H1 (cell line): ENCODE measurements around the gene GRIK4. TPM values are rescaled to one million over a fixed set of nuclear protein-coding genes. Genes with fewer than 3 reads are reported as not detected.

Experiments used
- CTCF ChIA-PET: fragments of 300-600 bp; sonication (Branson Sonifier 250); formaldehyde crosslinking; loops from one replicate; lab custom pipeline; 2021; ENCODE audit not compliant: partially characterized antibody; lab: Charles Lee
- POLR2A ChIA-PET: fragments of 300-600 bp; sonication (Branson Sonifier 250); formaldehyde crosslinking; loops from one replicate; lab custom pipeline; 2021; ENCODE audit warnings: inconsistent platforms; ENCODE audit not compliant: partially characterized antibody; lab: Charles Lee
- DNase-seq, 2 experiments: peaks; one replicate each; pipeline versions ENCODE4 v3.0.0 to v3.0.0-alpha.2; 2010 to 2022; ENCODE audit warnings: low spot score in 2 of 2, low read depth in 1 of 2, mixed read lengths in 1 of 2
- FAIRE-seq: peaks from 2 replicates; lab custom pipeline; 2011; peaks lifted over from hg19 to GRCh38; lab: Jason Lieb, UNC
- H2AFZ ChIP-seq: 2 replicates; pipeline ENCODE4 v1.8.1; 2012; ENCODE audit warnings: low read length, inconsistent platforms
- H2AK5ac ChIP-seq: 2 replicates; pipeline ENCODE4 v1.6.1; 2013; ENCODE audit warnings: low read depth, low read length
- H2BK120ac ChIP-seq: replicated peaks from 2 replicates; pipeline ENCODE3; 2013; ENCODE audit warnings: low read depth, low read length, inconsistent platforms
- H2BK12ac ChIP-seq: 2 replicates; pipeline ENCODE4 v1.6.1; 2013; ENCODE audit warnings: low read depth, low read length
- H2BK15ac ChIP-seq: 2 replicates; pipeline ENCODE4 v1.6.1; 2013; ENCODE audit warnings: low read length
- H2BK20ac ChIP-seq: 2 replicates; pipeline ENCODE4 v1.6.1; 2013; ENCODE audit warnings: low read length
- H2BK5ac ChIP-seq: 2 replicates; pipeline ENCODE4 v1.6.1; 2013; ENCODE audit warnings: low read depth, low read length
- H3K14ac ChIP-seq: 2 replicates; pipeline ENCODE4 v1.6.1; 2013; ENCODE audit warnings: inconsistent platforms; ENCODE audit not compliant: insufficient read length
- H3K18ac ChIP-seq: 2 replicates; pipeline ENCODE4 v1.6.1; 2013; ENCODE audit warnings: low read length; ENCODE audit errors: extremely low read depth
- H3K23ac ChIP-seq: 2 replicates; pipeline ENCODE4 v1.6.1; 2013; ENCODE audit warnings: inconsistent platforms; ENCODE audit not compliant: insufficient read length
- H3K23me2 ChIP-seq: 2 replicates; pipeline ENCODE4 v1.6.1; 2013; ENCODE audit warnings: low read depth, low read length
- H3K27ac ChIP-seq: 2 replicates; pipeline ENCODE4 v1.6.1; 2011; ENCODE audit warnings: low read depth, low read length, inconsistent platforms
- H3K27me3 ChIP-seq, 4 experiments: replicated peaks in 1 of 4; 1 replicate in 1 of 4; 2 replicates in 3 of 4; pipeline versions ENCODE4 v1.6.1 to v1.8.1; 2011 to 2013; ENCODE audit warnings: low read length in 3 of 4, mild to moderate bottlenecking in 3 of 4, inconsistent platforms in 2 of 4, mixed read lengths in 2 of 4, moderate library complexity in 1 of 4; ENCODE audit not compliant: control insufficient read depth in 3 of 4, insufficient read depth in 3 of 4; ENCODE audit errors: extremely low read depth in 1 of 4
- H3K36me3 ChIP-seq, 4 experiments: 2 replicates each; pipeline versions ENCODE4 v1.6.1 to v1.8.1; 2011 to 2013; ENCODE audit warnings: mild to moderate bottlenecking in 4 of 4, low read length in 3 of 4, moderate library complexity in 2 of 4, control low read depth in 1 of 4, inconsistent platforms in 1 of 4; ENCODE audit not compliant: insufficient read depth in 4 of 4, control insufficient read depth in 2 of 4
- H3K4ac ChIP-seq: replicated peaks from 2 replicates; pipeline ENCODE3; 2013; ENCODE audit warnings: low read length, low read depth, mixed read lengths, inconsistent platforms; ENCODE audit not compliant: insufficient read length
- H3K4me1 ChIP-seq, 4 experiments: replicated peaks in 1 of 4; 1 replicate in 1 of 4; 2 replicates in 3 of 4; pipeline versions ENCODE4 v1.6.1 to v1.8.1; 2011 to 2013; ENCODE audit warnings: low read length in 3 of 4, inconsistent platforms in 2 of 4, mixed read lengths in 1 of 4; ENCODE audit not compliant: insufficient read depth in 4 of 4, control insufficient read depth in 3 of 4
- H3K4me2 ChIP-seq, 2 experiments: 2 replicates each; pipeline versions ENCODE4 v1.6.1 to v1.8.1; 2011 to 2013; ENCODE audit warnings: low read depth in 2 of 2, low read length in 2 of 2, control low read depth in 1 of 2, inconsistent platforms in 1 of 2, mild to moderate bottlenecking in 1 of 2; ENCODE audit not compliant: insufficient read depth in 1 of 2
- H3K4me3 ChIP-seq, 4 experiments: fragments of 200-600, 300-600 bp in 1 of 4; sonication (generic), shearing (Covaris generic), sonication (Bioruptor Twin) in 1 of 4; 2 replicates each; pipeline versions ENCODE4 v1.5.1 to v1.8.1; 2011 to 2016; ENCODE audit warnings: low read length in 4 of 4, low read depth in 3 of 4, control low read depth in 2 of 4, inconsistent platforms in 2 of 4, mild to moderate bottlenecking in 2 of 4, mixed read lengths in 1 of 4, moderate library complexity in 1 of 4; ENCODE audit not compliant: insufficient read depth in 2 of 4; ENCODE audit errors: extremely low read depth in 1 of 4
- H3K56ac ChIP-seq: replicated peaks from 2 replicates; pipeline ENCODE3; 2013; ENCODE audit warnings: low read depth, mild to moderate bottlenecking, mixed read lengths, low read length, inconsistent platforms; ENCODE audit not compliant: insufficient read length
- H3K79me1 ChIP-seq: 2 replicates; pipeline ENCODE4 v1.6.1; 2013; ENCODE audit warnings: low read depth, low read length, control low read depth
- H3K79me2 ChIP-seq, 2 experiments: 2 replicates each; pipeline versions ENCODE4 v1.6.1 to v1.8.1; 2012 to 2013; ENCODE audit warnings: low read length in 2 of 2, mild to moderate bottlenecking in 2 of 2, inconsistent platforms in 1 of 2; ENCODE audit not compliant: insufficient read depth in 2 of 2, control insufficient read depth in 1 of 2
- H3K9ac ChIP-seq, 4 experiments: replicated peaks in 1 of 4; 1 replicate in 1 of 4; 2 replicates in 3 of 4; pipeline versions ENCODE4 v1.6.1 to v1.8.1; 2011 to 2013; ENCODE audit warnings: low read depth in 3 of 4, low read length in 3 of 4, control low read depth in 2 of 4, mild to moderate bottlenecking in 2 of 4, moderate library complexity in 2 of 4, inconsistent platforms in 1 of 4; ENCODE audit errors: extremely low read depth in 1 of 4
- H3K9me3 ChIP-seq, 2 experiments: 2 replicates each; pipeline versions ENCODE4 v1.6.1 to v1.8.1; 2012 to 2013; ENCODE audit warnings: mild to moderate bottlenecking in 2 of 2, moderate library complexity in 2 of 2, control low read depth in 1 of 2, inconsistent platforms in 1 of 2, low read depth in 1 of 2, low read length in 1 of 2, mixed read lengths in 1 of 2; ENCODE audit not compliant: insufficient read depth in 2 of 2
- H4K20me1 ChIP-seq, 2 experiments: replicated peaks in 1 of 2; 2 replicates each; pipeline versions ENCODE3 to v1.8.1; 2011 to 2013; ENCODE audit warnings: inconsistent platforms in 2 of 2, low read length in 2 of 2, mild to moderate bottlenecking in 1 of 2; ENCODE audit not compliant: insufficient read depth in 2 of 2, control insufficient read depth in 1 of 2
- H4K5ac ChIP-seq: 2 replicates; pipeline ENCODE4 v1.6.1; 2013; ENCODE audit warnings: low read length, low read depth, mixed read lengths, inconsistent platforms; ENCODE audit not compliant: insufficient read length
- H4K8ac ChIP-seq: 2 replicates; pipeline ENCODE4 v1.8.0; 2013; ENCODE audit warnings: mild to moderate bottlenecking, moderate library complexity, low read length, inconsistent platforms; ENCODE audit not compliant: insufficient read depth; ENCODE audit errors: extremely low read depth
- H4K91ac ChIP-seq: replicated peaks from 2 replicates; pipeline ENCODE3; 2013; ENCODE audit warnings: low read length, mixed read lengths, inconsistent platforms; ENCODE audit not compliant: insufficient read length
- EZH2 ChIP-seq: fragments of 200-600 bp; sonication (generic); IDR thresholded peaks from 2 replicates; pipeline ENCODE4 v1.7.1; 2012; ENCODE audit warnings: low read depth, mild to moderate bottlenecking, moderate library complexity, low read length, inconsistent platforms; ENCODE audit not compliant: severe bottlenecking
- MAX ChIP-seq: IDR thresholded peaks from 2 replicates; pipeline ENCODE4 v1.6.1; 2012; ENCODE audit warnings: inconsistent platforms
- POLR2AphosphoS5 ChIP-seq: IDR thresholded peaks from 2 replicates; pipeline ENCODE4 v1.6.1; 2011; ENCODE audit warnings: low read depth, low read length
- SIN3A ChIP-seq, 2 experiments: IDR thresholded peaks in 1 of 2; conservative IDR thresholded peaks in 1 of 2; 2 replicates each; pipeline ENCODE4 v1.6.1; 2011 to 2012; ENCODE audit warnings: low read length in 2 of 2, improper control_type of control experiment in 1 of 2, low read depth in 1 of 2, mild to moderate bottlenecking in 1 of 2
- SIRT6 ChIP-seq: IDR thresholded peaks from one replicate; pipeline ENCODE4 v1.7.1; 2012; ENCODE audit warnings: low read length, inconsistent platforms
- SIX5 ChIP-seq: IDR thresholded peaks from 2 replicates; pipeline ENCODE4 v1.6.1; 2011; ENCODE audit warnings: mild to moderate bottlenecking, low read depth, low read length
- WGBS, 2 experiments: shearing (Covaris generic) in 1 of 2; methylation state at CpG; one replicate each; pipeline versions ENCODE4 v1.1.6 to v1.1.7; 2013 to 2015; ENCODE audit warnings: low lambda C conversion rate in 2 of 2, mixed read lengths in 2 of 2, inconsistent platforms in 1 of 2, low coverage in 1 of 2, missing lambda C conversion rate in 1 of 2; ENCODE audit not compliant: insufficient replicate concordance in 2 of 2, insufficient coverage in 1 of 2, insufficient read length in 1 of 2; ENCODE audit errors: extremely low coverage in 1 of 2, missing lambda C conversion rate in 1 of 2; 5-methylcytosine and 5-hydroxymethylcytosine counted together
- polyA plus RNA-seq, 7 experiments: library from polyadenylated mRNA; depleted of rRNA in 3 of 7; stranded (reverse) in 5 of 7; unstranded in 2 of 7; fragments of >200 nt in 5 of 7; fragments of 200-250 nt in 2 of 7; gene quantifications; 1 replicate in 5 of 7; 2 replicates in 1 of 7; 4 replicates in 1 of 7; pipeline versions ENCODE4 v1.2.1 to v1.2.3, GENCODE V29; 2011 to 2013; ENCODE audit warnings: missing spikeins in 2 of 7, mixed read lengths in 2 of 7
- total RNA-seq: library from RNA; stranded (reverse); fragmentation: NEBNext Ultra II Directional; extraction: Animal tissue kit (Norgen Biotek cat#: 25700); gene quantifications from 2 replicates; pipeline ENCODE4 v1.2.1, GENCODE V29; 2021
- TF ChIP-seq, protein P1 (sequence below): IDR thresholded peaks from 2 replicates; pipeline ENCODE4 v1.6.1; 2012; ENCODE audit warnings: inconsistent platforms

GRIK4 gene
- total and polyA plus RNA-seq, 2 of the 8 experiments (the other 6 are each of a cell fraction or from before 2014, with no cell fraction given), result 1.2 to 2.9 TPM

DNA sequence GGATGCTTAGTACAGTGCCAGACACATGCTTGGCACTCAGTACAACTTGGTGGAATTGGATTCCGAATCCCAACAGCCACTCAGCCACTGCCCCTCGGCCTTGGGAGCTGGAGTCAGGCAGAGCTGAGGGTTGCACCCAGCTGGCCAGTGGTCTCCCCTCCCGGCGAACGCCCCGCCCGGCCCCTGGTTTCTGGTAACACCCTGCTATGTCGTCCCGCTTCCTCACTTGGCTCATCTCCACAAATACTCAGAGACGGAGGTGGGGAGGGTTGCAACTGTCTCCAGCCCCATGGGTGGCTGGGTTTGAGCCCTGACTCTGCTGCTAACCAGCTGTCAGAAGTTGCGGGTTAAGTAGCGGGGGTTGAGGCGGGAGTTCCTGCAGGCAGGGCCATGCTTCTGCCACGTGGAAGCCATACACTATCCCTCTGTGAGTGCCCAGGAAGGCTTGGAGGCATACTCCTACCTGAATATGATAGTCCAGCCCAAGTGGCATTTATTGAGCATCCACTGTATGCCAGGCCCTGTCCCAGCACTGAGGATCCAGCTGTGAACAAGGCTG lies 67.1 kb downstream of the GRIK4 start:
- H3K27me3 ChIP-seq, result no peaks in the 10 kb centered on the region; a peak in 1 of 7 replicates
- H3K9me3 ChIP-seq, result no peaks in the 10 kb centered on the region
- H4K5ac ChIP-seq, result no peak overlapping the region
- H2AK5ac ChIP-seq, result no peak overlapping the region
- no peak overlapping the region for H2AFZ ChIP-seq
- no peak overlapping the region for H3K4me3 ChIP-seq
- H3K79me1 ChIP-seq, result no peaks in the 10 kb centered on the region
- H3K4ac ChIP-seq, result no peak overlapping the region
- H4K8ac ChIP-seq, result no peak overlapping the region
- 90% methylated on average over 14 of the region's 14 CpGs; no CpG with 5 or more reads in 1 of the 2 experiments for WGBS, 2 experiments
- FAIRE-seq, result no peak
- H3K23ac ChIP-seq, result no peak overlapping the region
- H3K36me3 ChIP-seq, result no peaks in the 10 kb centered on the region
- H4K91ac ChIP-seq, result no peak overlapping the region
- DNase-seq, result no peak
- H3K9ac ChIP-seq, result no peak overlapping the region
- ChIA-PET POLR2A (no interaction called here), CTCF (interaction anchor here (0.6 to 1.6 kb wide), 6 partner anchors 9 to 224 kb away, joined by 3 to 7 read pairs (median 4); no protein-coding TSS in a partner anchor)
- no peak overlapping the region; the same call in 1 of the 2 replicates for H2BK5ac ChIP-seq
- H2BK20ac ChIP-seq, result no peak overlapping the region
- H3K27ac ChIP-seq, result no peak overlapping the region
- H2BK120ac ChIP-seq, result no peak overlapping the region
- 0 out of 2 replicates have a peak overlapping the region, but pooled peaks have one; percentile 46 for H2BK15ac ChIP-seq
- no peaks in the 10 kb centered on the region for H3K79me2 ChIP-seq
- H3K56ac ChIP-seq, result no peak overlapping the region
- no peak overlapping the region for H3K4me2 ChIP-seq
- H3K18ac ChIP-seq, result no peak overlapping the region
- H4K20me1 ChIP-seq, result no peaks in the 10 kb centered on the region
- no peak overlapping the region for H2BK12ac ChIP-seq
- TF ChIP-seq SIRT6 (no peak), EZH2 (no peak), POLR2AphosphoS5 (no peak), SIX5 (no peak), SIN3A (conservative IDR thresholded peaks at IDR 0.05 in 1 of 2, IDR thresholded peaks at IDR 0.05 in 1 of 2; ENCODE audit: low read depth in 1 of 2, low read length in 2 of 2) (no peak), MAX (0 out of 2 replicates have a peak, but pooled peaks have one; percentile 25)
- TF ChIP-seq, protein P1, sequence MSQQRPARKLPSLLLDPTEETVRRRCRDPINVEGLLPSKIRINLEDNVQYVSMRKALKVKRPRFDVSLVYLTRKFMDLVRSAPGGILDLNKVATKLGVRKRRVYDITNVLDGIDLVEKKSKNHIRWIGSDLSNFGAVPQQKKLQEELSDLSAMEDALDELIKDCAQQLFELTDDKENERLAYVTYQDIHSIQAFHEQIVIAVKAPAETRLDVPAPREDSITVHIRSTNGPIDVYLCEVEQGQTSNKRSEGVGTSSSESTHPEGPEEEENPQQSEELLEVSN, result peak; percentile 59
- TF ChIP-seq, all 59 proteins: peak for 2
- H3K14ac ChIP-seq, result no peak overlapping the region
- H3K23me2 ChIP-seq, result 0 out of 2 replicates have a peak, but pooled peaks cover 2% of the 10 kb centered on the region
- H3K4me1 ChIP-seq, result peaks cover 0 to 4% (median 0%) of the 10 kb centered on the region in 4 experiments; a peak in 2 of 7 replicates
